ENCODE data around the gene MRFAP1L1. TPM values are rescaled to one million over a fixed set of nuclear protein-coding genes. Genes with fewer than 3 reads are reported as not detected.

MRFAP1L1 gene
- total and polyA plus RNA-seq, 2 donors (not counting 3 experiments of a cell fraction or from before 2014, with no cell fraction given): 28.7 to 42.0 TPM

DNA sequence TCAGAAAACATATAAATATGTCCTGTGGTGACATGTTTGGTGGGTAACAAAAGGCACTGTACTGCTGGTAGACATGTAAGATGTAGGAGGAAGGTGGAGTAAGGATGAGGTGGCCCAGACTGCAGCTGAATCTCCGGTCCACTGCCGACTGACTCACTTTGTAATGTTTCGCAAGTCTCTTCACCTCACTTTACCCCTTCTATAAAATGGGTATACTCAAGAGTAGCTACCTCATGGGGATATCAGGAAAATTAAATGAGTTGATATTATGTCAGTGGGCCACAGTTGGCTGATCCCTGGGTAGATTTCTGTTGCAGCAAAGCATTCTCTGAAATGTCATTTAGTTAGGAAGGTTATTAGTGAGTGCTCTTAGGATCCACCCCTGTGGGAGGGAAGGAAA lies 47.1 kb downstream of the MRFAP1L1 start:
- POLR2A ChIA-PET: no interaction called here

DNA sequence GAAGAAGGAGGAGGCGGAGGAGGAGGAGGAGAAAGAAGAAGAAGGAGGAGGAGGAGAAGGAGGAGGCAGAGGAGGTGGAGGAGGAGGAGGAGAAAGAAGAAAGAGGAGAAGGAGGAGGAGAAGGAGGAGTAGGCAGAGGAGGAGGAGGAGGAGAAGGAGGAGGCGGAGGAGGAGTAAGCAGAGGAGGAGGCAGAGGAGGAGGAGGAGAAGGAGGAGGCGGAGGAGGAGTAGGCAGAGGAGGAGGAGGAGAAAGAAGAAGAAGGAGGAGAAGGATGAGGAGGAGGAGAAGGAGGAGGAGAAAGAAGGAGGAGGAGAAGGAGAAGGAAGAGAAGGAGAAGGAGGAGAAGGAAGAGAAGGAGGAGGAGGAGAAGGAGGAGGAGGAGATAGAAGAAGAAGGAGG lies 49.2 kb downstream of the MRFAP1L1 start:
- Histone ChIP-seq H2AFZ (ENCODE audit: low read depth, low read length) (no peak overlapping the region), H3K9ac (replicated peaks; ENCODE audit: extremely low read depth, insufficient read depth, low read length) (no peak overlapping the region), H3K4me1 (ENCODE audit: control insufficient read depth, extremely low read depth, insufficient read depth, low read length) (peaks cover 2% of the 10 kb centered on the region), H3K27me3 (ENCODE audit: control insufficient read depth in 2 of 2, insufficient read depth in 2 of 2, low read length in 2 of 2) (peaks cover 27 to 48% of the 10 kb centered on the region in 2 experiments), H3K4me3 (replicated peaks in 1 of 3; ENCODE audit: insufficient read depth in 1 of 3, low read depth in 1 of 3, low read length in 3 of 3) (no peak overlapping the region), H3K9me3 (replicated peaks; ENCODE audit: control insufficient read depth, insufficient read depth, low read length) (no peaks in the 10 kb centered on the region), H3K36me3 (ENCODE audit: control insufficient read depth in 2 of 2, extremely low read depth in 1 of 2, insufficient read depth in 2 of 2, low read length in 2 of 2) (no peaks in the 10 kb centered on the region), H4K20me1 (replicated peaks; ENCODE audit: control insufficient read depth, extremely low read depth, insufficient read depth, low read length) (no peaks in the 10 kb centered on the region), H3K9me1 (replicated peaks; ENCODE audit: control insufficient read depth, extremely low read depth, insufficient read depth, low read length) (no peaks in the 10 kb centered on the region), H3K79me2 (ENCODE audit: control insufficient read depth, insufficient read depth, low read length) (no peaks in the 10 kb centered on the region), H3K4me2 (ENCODE audit: insufficient read depth, low read length) (no peak overlapping the region), H3K27ac (ENCODE audit: insufficient read depth, low read depth, low read length) (no peak overlapping the region)
- ChIA-PET POLR2A (no interaction called here), CTCF (interaction anchor here (1.0 kb wide), 1 partner anchor 15 kb away, joined by 3 read pairs; no protein-coding TSS in a partner anchor)
- DNase-seq (ENCODE audit: low read depth, low spot score): no peak
- dilution Hi-C loops (cut with MboI; ENCODE audit: extremely low pct_ligation_motif_present, low sequenced_read_pairs): no loop called here
- intact Hi-C loops (cut with micrococcal nuclease): no loop called here
- no peak for FAIRE-seq
- no TSS peak for BruUV-seq (replicated peaks)
- TF ChIP-seq GATA2 (IDR thresholded peaks at IDR 0.05; ENCODE audit: insufficient read depth, insufficient read length, low read depth, low read length) (no peak), POLR2AphosphoS5 (IDR thresholded peaks at IDR 0.05; ENCODE audit: insufficient read depth, low read depth, low read length) (no peak), EZH2 (IDR thresholded peaks at IDR 0.05; ENCODE audit: borderline replicate concordance, low read depth, low read length, severe bottlenecking) (no peak), POLR2A (IDR thresholded peaks at IDR 0.05; ENCODE audit: low read depth, low read length) (no peak), FOS (IDR thresholded peaks at IDR 0.05; ENCODE audit: borderline replicate concordance, insufficient read depth, low read length) (no peak), JUN (IDR thresholded peaks at IDR 0.05; ENCODE audit: borderline replicate concordance, insufficient read depth, insufficient read length, low read depth) (no peak), MYC (IDR thresholded peaks at IDR 0.05; ENCODE audit: low read depth, low read length) (no peak)
- TF ChIP-seq, protein P1, sequence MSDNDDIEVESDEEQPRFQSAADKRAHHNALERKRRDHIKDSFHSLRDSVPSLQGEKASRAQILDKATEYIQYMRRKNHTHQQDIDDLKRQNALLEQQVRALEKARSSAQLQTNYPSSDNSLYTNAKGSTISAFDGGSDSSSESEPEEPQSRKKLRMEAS (IDR thresholded peaks at IDR 0.05; ENCODE audit: insufficient read depth, insufficient read length): no peak
- TF ChIP-seq, protein P2, sequence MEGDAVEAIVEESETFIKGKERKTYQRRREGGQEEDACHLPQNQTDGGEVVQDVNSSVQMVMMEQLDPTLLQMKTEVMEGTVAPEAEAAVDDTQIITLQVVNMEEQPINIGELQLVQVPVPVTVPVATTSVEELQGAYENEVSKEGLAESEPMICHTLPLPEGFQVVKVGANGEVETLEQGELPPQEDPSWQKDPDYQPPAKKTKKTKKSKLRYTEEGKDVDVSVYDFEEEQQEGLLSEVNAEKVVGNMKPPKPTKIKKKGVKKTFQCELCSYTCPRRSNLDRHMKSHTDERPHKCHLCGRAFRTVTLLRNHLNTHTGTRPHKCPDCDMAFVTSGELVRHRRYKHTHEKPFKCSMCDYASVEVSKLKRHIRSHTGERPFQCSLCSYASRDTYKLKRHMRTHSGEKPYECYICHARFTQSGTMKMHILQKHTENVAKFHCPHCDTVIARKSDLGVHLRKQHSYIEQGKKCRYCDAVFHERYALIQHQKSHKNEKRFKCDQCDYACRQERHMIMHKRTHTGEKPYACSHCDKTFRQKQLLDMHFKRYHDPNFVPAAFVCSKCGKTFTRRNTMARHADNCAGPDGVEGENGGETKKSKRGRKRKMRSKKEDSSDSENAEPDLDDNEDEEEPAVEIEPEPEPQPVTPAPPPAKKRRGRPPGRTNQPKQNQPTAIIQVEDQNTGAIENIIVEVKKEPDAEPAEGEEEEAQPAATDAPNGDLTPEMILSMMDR (IDR thresholded peaks at IDR 0.05; ENCODE audit: extremely low read depth in 1 of 2, insufficient read depth in 1 of 2, low read depth in 1 of 2, low read length in 2 of 2): no peak

More for the DNA sequence above, 47.1 kb downstream of the MRFAP1L1 start:
- dilution Hi-C loops (cut with MboI; ENCODE audit: extremely low pct_ligation_motif_present, low sequenced_read_pairs): no loop called here
- Histone ChIP-seq H4K20me1 (replicated peaks; ENCODE audit: control insufficient read depth, extremely low read depth, insufficient read depth, low read length) (no peaks in the 10 kb centered on the region), H3K4me2 (ENCODE audit: insufficient read depth, low read length) (no peak overlapping the region), H3K4me3 (replicated peaks in 1 of 3; ENCODE audit: insufficient read depth in 1 of 3, low read depth in 1 of 3, low read length in 3 of 3) (no peak overlapping the region), H2AFZ (ENCODE audit: low read depth, low read length) (no peak overlapping the region), H3K27me3 (ENCODE audit: control insufficient read depth in 2 of 2, insufficient read depth in 2 of 2, low read length in 2 of 2) (peaks cover 27 to 48% of the 10 kb centered on the region in 2 experiments), H3K4me1 (ENCODE audit: control insufficient read depth, extremely low read depth, insufficient read depth, low read length) (peaks cover 2% of the 10 kb centered on the region), H3K36me3 (ENCODE audit: control insufficient read depth in 2 of 2, extremely low read depth in 1 of 2, insufficient read depth in 2 of 2, low read length in 2 of 2) (no peaks in the 10 kb centered on the region), H3K9me3 (replicated peaks; ENCODE audit: control insufficient read depth, insufficient read depth, low read length) (no peaks in the 10 kb centered on the region), H3K79me2 (ENCODE audit: control insufficient read depth, insufficient read depth, low read length) (no peaks in the 10 kb centered on the region), H3K27ac (ENCODE audit: insufficient read depth, low read depth, low read length) (no peak overlapping the region), H3K9me1 (replicated peaks; ENCODE audit: control insufficient read depth, extremely low read depth, insufficient read depth, low read length) (no peaks in the 10 kb centered on the region), H3K9ac (replicated peaks; ENCODE audit: extremely low read depth, insufficient read depth, low read length) (no peak overlapping the region)
- CTCF ChIA-PET: interaction anchor here (1.5 kb wide), 1 partner anchor 11 kb away, joined by 5 read pairs; a partner anchor contains a TSS
- DNase-seq (ENCODE audit: low read depth, low spot score) (no peak), FAIRE-seq (no peak)
- no TSS peak for BruUV-seq (replicated peaks)
- no peak for TF ChIP-seq GATA2 (IDR thresholded peaks at IDR 0.05; ENCODE audit: insufficient read depth, insufficient read length, low read depth, low read length)
- TF ChIP-seq FOS (IDR thresholded peaks at IDR 0.05; ENCODE audit: borderline replicate concordance, insufficient read depth, low read length): no peak
- no peak for TF ChIP-seq POLR2A (IDR thresholded peaks at IDR 0.05; ENCODE audit: low read depth, low read length)
- no peak for TF ChIP-seq JUN (IDR thresholded peaks at IDR 0.05; ENCODE audit: borderline replicate concordance, insufficient read depth, insufficient read length, low read depth)
- intact Hi-C loops (cut with micrococcal nuclease): no loop called here

Data from endothelial cell of umbilical vein (primary cell).